Stimulated activated CD8-positive, alpha-beta memory T cell treated with anti-CD3 and anti-CD28 coated beads, Interleukin-15, amount 100 ng/mL, for 48 hours (primary cell): ENCODE results near the gene CXorf51A.
"Not testable (repeated sequence)": the region's sequence is repeated elsewhere in the genome, so short reads cannot be mapped to it uniquely, and the experiment has no call there.

Experiments used
- DNase-seq, 2 donors: peaks; one replicate each; pipeline ENCODE4 v3.0.0-alpha.2; 2020; ENCODE audit warnings: low read depth in 2 of 2

The CXorf51A gene

GRCh38 chrX:146814644-146815043 is at the start of gene CXorf51A:
CXorf51A (minus strand) TSS chrX:146814744; CDS start chrX:146814723, 21 bp downstream.
- not testable (repeated sequence) for DNase-seq

- DNase-seq = no peak
Observed at GRCh38 chrX:146863566-146863965, 49.0 kb upstream of the CXorf51A start.

- DNase-seq = no peak
Observed at GRCh38 chrX:146854281-146854680, 39.7 kb upstream of the CXorf51A start.

- no peak for DNase-seq
Observed at GRCh38 chrX:146831994-146832393, 17.4 kb upstream of the CXorf51A start.

- DNase-seq = not testable (repeated sequence)
Observed at GRCh38 chrX:146809471-146809870, 5.1 kb downstream of the CXorf51A start, which contains the start of gene CXorf51B. CXorf51B (plus strand) TSS chrX:146809771; CDS start chrX:146809792, 21 bp downstream.
